GM19455 (cell line): ENCODE results near the gene GDPD5.

Experiments used
- ATAC-seq: cut with Tn5 transposase; IDR thresholded peaks from one replicate; pipeline ENCODE4 v1.9.1; 2021; ENCODE audit not compliant: unreplicated experiment

The GDPD5 gene

DNA sequence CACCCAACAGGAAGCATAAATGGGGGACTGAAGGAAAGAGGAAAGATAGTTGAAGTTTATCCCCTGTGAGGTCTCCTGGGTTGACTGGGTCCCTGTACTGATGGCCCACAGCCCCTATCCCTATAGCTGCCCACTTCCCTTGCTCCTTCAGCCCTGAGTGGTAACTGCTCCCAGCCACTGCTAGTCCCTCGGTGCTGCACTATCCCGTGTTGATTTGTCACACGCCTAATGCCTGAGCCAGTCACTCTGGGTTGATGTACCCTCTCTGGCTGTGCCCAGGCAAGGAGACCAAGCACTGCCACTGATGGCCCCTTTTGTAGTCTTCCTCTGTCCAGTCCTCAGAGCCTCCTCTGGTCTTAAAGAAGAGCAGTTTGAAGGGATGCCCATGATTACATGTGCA, 9.6 kb downstream of the GDPD5 start:
- no peak for ATAC-seq

DNA sequence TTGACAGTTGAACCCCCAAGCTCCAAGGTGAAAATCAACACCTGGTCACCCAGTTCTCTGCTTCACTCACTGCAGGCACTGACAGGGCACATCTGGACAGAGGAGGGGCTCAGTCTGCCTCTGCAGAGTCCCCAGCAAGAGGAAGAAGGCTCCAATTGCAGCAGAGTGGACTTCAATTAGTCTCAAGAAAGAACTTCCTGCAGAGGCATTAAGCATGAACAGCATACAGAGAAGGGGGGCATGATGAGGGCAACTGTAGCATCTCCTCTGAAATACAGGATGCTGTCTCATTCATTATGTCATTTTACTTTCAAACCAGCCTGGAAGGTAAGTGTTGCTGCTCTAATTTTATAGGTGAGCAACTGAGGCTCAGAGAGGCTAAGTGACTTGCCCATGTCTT, 11.1 kb downstream of the GDPD5 start:
- ATAC-seq = no peak

DNA sequence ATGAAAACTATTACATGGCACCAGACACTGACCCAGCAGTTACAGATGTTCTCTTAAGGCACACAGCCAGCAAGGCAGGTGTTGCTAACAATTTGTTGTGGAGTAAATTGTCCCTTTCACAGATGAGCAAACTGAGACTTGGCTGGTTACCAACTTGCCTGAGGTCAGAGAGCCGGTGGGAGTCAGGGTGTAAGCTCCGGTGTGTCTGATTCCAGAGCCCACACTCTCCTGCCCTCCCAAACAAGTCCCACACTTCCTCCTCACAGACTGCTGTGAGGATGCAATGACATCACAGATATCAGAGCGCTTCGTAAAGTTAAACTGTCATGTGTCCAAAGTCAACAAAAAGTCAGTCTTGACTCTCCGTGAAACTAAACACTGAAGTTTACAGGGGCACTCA, 12.5 kb downstream of the GDPD5 start:
- no peak for ATAC-seq

DNA sequence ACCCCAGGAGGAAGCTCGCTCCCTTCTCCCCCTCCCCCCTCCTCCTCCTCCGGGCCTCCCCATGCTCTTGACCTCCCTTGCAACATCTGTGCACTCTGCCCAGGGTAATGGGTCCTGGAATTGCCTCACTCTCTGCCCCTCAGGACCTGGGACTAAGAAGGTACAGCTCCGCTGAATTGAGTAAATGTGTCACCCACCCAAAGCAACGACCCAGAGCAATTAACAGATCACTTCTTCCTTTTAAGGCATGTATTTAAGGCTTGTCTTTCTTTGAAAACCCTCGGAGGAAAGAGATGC, 15.1 kb downstream of the GDPD5 start:
- no peak for ATAC-seq

DNA sequence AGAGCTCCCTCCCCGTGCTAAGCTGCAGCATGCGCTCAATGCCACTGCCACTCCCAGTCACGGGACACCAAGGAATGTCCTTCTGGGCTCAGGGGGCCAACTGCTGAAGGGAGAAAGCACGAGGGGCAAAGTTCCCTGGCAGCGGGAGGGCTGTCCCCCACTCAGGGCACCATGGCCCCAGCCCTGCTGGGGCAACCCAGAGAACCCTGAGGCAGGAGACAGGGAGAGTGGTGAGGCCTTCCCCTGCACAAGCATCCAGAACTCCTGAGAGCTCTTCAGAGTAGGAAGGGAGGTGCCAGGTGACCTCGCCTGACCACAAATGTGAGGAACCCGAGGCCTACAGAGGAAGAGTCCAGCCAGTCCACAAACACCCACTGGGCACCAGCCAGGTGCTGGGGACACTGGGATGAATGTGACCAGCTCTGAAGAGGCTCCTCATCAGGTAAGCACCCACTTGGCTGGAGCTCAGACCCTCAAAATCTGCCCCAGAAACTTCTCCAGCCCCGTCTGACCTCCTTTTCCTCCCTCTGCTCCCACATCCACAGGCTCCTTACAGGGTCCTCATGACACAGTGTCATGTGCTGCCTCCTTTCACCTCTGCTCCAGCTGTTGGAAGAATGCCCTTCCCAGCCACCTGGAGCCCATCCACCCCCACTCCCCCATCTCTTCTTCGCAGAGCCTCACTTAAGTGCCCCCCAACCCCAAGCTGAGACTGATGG, 15.6 kb downstream of the GDPD5 start:
- no peak for ATAC-seq

DNA sequence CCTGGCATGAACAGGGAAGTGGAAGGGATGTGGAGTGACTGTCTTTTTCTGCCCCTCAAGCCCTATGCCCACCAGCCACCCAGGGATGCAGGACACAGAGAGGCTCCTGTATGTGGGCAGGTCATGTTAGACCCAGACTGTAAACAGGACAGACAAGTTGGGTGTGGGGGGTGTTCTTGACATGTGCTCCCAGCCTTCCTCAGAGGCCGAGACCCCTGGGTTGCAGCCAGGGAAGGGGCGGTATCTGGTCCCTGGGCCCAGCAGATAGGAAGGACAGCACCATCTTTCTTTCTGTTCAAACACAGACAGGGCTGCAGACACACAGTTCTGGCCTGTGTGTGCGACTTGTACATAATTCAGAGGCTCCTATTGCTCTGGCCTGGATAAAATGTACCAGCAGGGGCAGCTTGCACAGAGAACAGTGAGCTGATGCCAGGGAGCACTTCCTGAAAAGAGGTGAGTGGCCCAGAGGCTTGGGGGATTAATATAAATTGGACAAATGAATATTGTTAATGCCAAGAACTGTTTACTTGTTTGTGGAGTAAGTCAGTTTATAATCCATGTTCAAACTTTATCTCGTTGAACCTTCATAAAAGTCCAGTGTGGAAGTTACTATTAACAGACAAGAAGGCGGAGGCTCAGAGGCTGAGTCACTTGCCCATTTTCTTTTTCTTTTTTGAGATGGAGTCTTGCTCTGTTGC, 16.6 kb downstream of the GDPD5 start:
- no peak for ATAC-seq

DNA sequence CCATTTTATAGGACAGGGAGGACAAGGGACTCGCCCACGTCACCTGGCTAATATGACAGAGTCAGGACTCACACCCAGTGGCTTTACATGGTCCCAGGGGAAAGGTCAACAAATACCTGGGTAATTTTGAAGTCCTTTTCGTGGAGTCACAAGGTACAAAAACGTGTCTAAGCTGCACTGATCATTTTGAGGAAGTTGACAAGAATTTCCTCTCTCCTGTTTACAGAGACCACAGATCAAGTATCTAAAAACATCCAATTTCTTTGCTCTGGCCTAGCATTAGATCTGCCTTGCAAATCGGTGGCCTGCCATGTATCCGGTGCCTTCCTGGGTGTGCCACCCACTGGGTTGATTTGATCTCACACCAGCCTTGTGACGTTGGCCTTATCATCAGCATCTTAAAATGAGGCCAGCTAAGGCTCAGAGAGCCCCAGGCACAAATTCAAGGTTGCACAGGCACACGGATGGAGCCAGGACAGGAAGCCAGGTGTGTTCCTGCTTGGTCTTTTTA, 17.6 kb downstream of the GDPD5 start:
- ATAC-seq = no peak

DNA sequence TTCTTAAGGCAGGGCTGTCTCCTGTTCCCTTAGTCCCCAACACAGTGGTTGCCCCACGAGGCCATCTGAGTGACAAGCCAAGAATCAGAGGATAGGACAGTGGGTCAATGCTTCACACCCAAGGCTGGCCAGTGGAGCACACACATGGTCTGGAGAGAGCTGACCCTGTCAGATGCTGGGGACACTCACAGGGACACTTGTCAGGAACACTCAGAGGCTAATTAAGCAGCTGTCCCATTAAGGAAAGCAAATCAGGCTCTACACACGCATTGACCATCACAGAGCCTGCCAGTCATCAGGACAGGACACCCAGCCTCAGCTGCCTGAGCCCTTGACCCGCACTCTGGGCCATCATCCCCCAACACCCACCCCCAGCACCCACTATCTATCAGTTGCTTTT, 18.2 kb downstream of the GDPD5 start:
- no peak for ATAC-seq

DNA sequence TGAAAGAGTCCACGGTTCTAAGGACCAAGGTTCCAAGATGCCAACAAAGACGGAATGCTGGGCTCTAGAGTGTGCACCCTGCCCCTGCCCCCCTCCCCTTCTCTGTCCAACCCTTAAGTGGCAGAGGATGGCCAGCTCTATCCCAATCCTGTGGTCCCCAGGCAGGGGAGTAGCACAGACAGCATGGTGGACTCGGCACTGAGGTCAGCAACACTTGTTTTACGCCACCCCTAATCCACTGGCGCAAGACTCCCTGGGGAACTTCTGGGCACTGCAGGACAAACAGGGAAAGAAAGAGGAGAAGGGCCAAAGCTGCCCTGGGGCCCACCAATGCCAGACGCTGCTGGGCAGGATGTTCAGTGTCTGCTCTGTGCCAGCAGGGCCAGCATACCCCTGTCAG, 18.9 kb downstream of the GDPD5 start:
- ATAC-seq = no peak

DNA sequence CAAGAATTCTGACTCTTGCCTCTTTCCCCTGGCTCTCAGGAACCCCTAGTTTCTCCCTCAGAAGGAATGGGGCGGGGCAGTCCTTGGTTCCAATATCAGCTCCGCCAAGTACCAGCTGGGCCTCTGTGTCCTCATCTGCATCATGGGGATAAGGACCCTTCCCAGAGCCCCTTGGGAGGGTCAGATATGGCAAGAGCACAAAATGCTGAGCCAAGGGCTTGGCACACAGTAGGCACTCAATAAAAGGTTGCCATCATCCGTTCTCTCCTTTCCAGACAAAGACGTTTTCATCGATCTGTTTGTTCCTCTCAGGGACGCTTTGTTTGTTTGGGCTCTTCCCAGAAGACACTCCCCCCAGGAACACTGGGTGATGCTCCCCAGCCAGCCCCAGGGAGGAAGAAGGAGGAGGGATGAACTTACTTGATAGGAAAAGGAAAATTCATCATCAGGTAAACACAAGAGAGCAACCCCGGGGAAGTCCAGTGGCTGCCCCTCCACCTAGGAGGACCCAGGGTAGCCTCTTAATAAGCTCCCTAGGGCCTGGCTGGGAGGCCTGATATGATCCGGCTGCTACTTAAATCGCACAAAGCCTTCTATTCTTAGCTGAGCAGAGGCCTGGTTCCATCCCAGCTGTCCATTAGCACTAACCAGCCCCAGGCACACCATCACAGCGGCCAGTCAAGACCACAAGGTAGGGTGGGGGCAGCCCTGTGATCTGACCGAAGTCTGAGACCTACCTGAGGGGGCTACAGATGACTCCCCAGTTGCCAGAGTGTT, 19.6 kb downstream of the GDPD5 start:
- no peak for ATAC-seq

DNA sequence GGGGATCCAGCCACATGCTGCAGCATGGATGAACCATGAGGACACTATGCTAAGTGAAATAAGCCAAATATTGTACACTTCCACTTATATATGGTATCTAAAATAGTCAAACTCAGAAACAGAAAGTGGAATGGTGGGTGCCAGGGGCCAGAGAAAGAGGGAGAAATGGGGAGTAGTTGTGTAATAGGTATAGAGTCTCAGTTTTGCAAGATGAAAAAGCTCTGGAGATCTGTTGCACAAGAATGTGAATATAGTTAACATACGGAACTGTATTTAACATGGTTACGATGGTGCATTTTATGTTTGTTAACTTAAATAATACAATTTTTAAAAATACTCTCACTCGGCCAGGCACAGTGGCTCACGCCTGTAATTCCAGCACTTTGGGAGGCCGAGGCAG, 21.2 kb downstream of the GDPD5 start:
- ATAC-seq = no peak

DNA sequence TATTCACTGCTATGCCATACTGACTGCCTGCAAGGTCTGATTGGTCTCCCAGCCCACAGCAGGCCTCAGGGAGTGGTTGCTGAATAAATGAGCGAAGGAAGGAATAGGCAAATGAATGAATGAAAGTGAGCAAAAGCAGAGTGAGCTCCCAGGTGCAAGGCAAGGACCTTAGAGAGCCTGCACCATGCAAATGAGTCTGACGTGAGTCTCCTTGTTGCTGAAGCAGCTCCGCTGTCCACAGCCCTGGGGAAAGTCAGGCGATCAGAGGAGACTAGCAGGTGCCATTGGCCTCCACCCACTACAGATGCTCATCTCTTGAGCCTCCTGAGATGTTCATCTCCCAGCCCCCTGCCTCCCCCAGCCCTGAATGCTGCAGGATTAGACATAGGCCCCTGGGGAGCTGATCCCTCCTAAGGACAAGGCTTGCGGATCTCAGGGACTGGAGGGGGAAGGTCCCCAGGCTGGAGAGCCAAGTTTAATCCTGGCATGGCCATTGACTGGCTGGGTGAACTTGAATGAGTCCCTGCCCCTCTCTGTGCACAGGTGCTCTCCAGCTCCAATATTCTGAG, 22.1 kb downstream of the GDPD5 start:
- no peak for ATAC-seq

DNA sequence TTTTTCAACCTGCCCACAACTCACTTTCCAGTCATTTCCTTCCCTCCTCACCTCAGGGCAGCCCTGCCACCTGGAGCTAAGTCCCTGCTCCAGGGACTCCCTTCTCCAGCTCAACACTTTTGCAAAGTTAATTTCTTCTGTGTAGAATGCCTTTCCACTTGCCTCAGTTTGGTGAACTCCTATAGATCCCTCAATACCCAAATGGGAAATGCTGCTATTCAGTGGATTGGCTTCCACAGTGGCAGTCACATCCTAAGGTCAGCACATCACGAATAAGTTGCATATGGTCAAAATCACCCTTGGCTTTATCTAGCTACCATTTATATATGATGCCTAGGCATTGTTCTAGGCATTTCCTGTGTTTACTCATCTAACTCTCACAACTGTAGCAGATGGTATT, 23.6 kb downstream of the GDPD5 start:
- ATAC-seq = no peak

DNA sequence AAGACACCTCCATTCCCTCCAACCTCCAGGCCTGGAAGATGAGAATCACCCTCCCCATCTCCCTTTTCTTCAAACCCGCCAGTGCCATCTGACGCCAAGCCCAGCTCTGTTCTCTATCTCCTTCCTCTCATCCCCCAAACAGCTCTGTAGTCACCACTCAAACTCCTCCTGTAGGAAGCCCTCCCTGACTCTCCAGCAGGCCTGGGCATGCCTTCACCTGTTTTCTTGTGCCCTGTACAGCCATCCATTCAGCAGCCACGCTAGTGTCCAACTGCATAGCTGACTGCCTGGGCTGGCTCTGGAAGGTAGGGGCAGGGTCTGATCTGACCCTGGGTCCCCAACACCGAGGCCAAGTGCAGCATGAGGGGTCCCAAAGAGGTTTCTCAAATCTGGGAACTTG, 25.0 kb downstream of the GDPD5 start:
- no peak for ATAC-seq

DNA sequence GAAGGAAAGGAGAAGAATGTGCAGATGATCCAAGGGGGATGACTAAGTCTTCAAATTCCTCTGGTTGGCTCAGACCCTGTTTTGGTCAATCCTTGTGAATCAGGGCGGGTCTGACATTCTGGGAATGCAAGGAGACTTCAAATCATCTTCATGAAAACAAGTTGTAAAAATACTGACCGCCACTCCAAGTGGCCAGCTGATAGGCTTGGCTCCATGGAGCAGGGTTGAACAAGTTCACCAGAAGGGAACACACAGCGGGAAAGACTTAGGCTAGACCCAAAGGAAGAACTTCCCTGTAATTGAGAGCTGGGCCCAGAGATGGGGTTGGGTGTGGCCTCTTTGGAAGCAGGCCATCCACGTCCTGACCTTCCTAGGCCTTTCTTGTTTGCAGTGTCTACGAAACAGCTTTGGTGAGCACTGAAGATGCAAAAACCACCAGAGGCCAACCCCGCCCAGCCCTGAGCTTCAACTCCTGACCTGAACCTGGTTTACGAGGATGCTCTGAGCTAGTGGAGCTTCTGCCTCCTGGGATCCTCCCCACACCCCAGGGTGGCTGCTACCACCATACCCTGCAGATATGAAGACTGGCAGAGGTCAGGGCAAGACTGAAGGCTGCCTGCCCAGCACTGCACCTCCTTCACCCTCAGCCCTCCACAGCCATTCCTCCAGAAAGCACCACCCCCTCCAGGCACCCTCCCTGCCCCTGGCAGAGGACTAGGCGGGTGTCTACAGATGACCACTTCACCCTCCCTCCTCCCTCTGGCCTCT, 26.1 kb downstream of the GDPD5 start:
- no peak for ATAC-seq

DNA sequence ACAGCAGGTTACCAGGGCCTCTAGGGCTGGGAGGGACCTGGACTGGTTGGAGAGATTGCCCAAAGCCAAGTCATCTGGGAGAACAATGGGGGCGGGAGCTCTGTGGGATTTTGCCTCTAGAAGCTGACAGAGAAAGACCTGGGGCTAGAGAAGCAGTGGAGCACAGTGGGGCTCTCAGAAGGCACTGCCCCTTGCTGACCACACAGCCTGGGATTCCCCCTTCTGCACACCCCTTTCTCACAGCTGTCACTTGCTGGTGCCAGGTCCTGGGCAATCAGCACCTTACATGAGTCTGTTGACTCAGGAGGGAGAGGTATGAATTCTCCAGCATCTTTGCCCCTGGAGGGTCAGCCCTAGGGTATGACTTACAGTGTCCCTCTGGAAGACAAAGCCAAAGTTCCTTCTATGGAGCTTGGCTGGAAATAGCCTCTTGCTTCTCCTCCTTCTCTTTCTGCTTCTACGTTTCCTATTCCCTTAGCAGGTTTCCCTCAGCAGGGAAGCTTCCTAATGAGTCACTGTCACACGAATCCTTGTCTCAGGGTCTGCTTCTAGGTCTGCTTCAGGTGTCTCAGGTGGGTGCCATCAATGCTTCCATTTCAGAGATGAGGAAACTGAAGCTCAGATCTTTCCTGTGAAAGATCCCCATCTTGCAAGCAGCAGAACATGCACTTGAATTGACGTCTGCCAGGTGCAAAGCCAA, 27.0 kb downstream of the GDPD5 start:
- ATAC-seq = no peak

DNA sequence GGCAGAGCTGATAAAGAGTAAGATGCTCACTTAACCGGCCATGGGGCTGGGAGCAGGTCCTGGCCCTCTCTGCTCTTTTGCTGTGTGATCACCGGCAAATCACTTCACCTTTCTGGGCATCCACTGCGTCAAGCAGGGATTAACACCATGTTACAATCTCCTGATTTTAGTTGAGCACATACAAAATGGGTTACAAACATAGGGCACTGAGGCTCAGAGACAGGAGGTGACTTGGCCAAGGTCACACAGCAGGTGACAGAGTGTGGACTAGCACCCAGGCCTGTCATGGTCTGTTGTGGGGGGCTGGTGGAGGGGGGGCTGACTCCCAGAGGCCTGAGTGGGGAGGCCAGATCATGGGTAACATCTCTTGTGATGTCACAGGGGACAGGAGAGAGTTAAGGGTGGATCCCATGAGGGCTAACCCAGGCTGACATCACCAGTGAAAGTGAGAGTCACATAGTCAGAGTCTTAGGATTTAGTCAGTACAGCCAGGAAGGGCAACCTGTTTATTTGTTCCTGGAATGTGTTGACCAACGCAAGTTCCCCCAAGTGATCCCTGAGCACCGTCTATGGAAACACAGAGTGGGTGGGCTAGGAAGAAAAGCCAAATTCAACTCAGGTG, 27.8 kb downstream of the GDPD5 start:
- ATAC-seq = no peak

DNA sequence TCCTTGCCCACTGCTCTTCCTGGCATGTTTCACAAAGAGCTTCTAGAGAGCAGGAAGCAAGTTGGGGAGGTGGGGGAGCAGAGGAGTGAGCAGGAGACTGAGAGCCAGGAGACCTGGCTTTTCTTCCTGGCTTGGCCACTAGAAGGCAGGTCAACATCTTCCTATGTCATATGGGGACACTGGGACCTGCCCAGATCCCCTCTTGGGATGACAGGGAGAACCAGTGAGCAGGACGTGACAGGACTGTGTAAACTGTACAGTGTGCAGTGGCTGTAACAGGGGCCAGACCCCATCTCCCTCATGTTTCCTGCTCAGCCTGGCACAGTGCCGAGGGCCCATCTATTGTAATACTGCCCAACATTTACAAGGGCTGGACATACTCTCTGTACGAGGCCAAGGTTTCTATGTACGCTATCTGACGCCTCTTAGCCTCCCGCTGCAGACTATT, 29.4 kb downstream of the GDPD5 start:
- ATAC-seq = no peak

DNA sequence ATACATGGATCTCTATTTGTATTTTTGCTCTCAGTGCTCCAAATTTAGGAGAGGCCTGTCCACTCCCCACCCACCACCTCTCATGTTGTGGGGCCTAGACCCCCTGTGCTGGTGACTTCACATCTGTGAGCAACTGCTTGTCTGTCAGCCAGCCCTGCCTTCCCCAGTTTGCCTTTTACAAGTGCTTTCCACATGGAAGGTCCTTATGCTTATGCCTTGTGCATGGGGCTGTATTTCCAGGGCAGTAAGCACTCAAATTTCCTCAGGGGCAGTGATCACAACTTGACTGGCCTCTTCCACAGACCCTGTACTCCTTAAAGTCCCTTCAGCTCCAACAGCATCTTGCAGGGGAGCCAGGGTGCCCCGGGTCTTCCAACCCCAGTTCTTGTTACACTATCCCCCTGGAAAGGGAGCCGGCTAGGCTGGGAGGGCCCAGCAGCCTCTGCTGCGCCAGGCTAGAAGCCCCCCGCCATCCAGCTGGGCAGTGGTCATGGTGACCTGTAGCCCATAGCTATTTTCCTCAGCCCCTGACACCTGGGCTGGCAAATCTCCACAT, 29.9 kb downstream of the GDPD5 start:
- no peak for ATAC-seq

DNA sequence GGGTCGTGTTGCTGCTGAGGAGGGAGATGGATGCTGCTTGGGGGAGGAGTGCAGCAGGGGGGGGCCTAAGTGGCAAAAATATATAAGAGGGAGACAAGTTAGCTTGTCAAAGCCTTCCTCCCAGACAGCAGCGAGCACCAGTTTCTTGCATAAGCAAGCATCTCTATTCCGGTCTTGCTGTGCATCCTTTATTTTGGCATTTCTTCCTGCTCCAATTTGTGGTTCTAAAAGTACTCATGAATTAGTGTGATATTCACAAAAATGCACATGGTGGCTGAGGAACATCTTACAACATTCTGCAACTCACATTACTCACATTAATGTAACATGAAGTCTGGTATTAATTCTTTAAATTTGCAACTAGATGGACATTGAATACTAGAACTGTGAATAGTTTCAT, 32.1 kb downstream of the GDPD5 start:
- no peak for ATAC-seq
